Muscle layer of duodenum (tissue), 2 donors: ENCODE results near the gene ME3.
A peak's percentile ranks its signal among the peaks of the same experiment; 100 is the strongest.
"Not testable (repeated sequence)": the region's sequence is repeated elsewhere in the genome, so short reads cannot be mapped to it uniquely, and the experiment has no call there.

Source experiments
- H3K27ac ChIP-seq: one replicate; pipeline ENCODE4 v1.7.0; 2013; ENCODE audit warnings: mild to moderate bottlenecking, low read length
- H3K27me3 ChIP-seq: one replicate; pipeline ENCODE4 v1.7.0; 2013; ENCODE audit warnings: low read depth, mild to moderate bottlenecking, control low read depth, low read length
- H3K36me3 ChIP-seq, 2 donors: one replicate each; pipeline ENCODE4 v1.7.0; 2013; ENCODE audit warnings: low read length in 2 of 2, control low read depth in 1 of 2, mild to moderate bottlenecking in 1 of 2; ENCODE audit not compliant: insufficient read depth in 2 of 2, control insufficient read depth in 1 of 2
- H3K4me1 ChIP-seq, 2 donors: one replicate each; pipeline ENCODE4 v1.7.0; 2013; ENCODE audit warnings: low read length in 2 of 2, mild to moderate bottlenecking in 2 of 2, control low read depth in 1 of 2, moderate library complexity in 1 of 2; ENCODE audit not compliant: insufficient read depth in 2 of 2, control insufficient read depth in 1 of 2
- H3K4me3 ChIP-seq, 2 donors: one replicate each; pipeline ENCODE4 v1.7.0; 2013; ENCODE audit warnings: low read length in 2 of 2, low read depth in 1 of 2, mild to moderate bottlenecking in 1 of 2
- H3K9me3 ChIP-seq, 2 donors: one replicate each; pipeline ENCODE4 v1.7.0; 2013; ENCODE audit warnings: low read length in 2 of 2, control low read depth in 1 of 2, mild to moderate bottlenecking in 1 of 2; ENCODE audit not compliant: control insufficient read depth in 1 of 2
- donor health status: healthy.

Gene ME3

DNA sequence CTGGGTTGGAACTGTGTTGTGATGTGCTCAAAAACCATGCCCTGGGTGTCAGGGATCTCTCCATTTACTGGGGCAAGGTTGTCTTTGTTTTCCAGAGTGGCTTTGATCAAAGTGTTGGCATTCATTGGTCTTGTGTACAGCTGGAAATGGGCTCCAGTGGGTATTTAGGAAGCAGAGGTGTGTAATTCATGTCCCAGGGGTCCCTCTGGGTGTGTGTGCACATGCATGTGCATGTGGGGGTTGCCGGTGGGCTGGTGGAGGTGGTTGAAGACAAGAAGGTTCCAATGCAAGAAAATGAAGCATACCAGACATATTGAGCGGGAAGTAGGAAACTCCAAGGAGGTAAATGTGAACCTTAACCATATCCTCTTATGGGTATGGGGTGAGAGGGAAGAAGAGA is 121.7 kb downstream of the ME3 start:
- H3K9me3 ChIP-seq: no peaks in the 10 kb centered on the region
- H3K4me3 ChIP-seq: no peak overlapping the region
- H3K4me1 ChIP-seq: peaks cover 0 to 10% of the 10 kb centered on the region in 2 donors
- H3K27me3 ChIP-seq: no peaks in the 10 kb centered on the region
- H3K36me3 ChIP-seq: peaks cover 0 to 10% of the 10 kb centered on the region in 2 donors
- no peak overlapping the region for H3K27ac ChIP-seq

GRCh38 chr11:86548271-86548917 is 124.0 kb downstream of the ME3 start:
- Histone ChIP-seq H3K27me3 (no peaks in the 10 kb centered on the region), H3K4me3 (no peak overlapping the region), H3K9me3 (no peaks in the 10 kb centered on the region), H3K36me3 (peaks cover 0 to 3% of the 10 kb centered on the region in 2 donors), H3K27ac (peak overlapping the region; percentile 19), H3K4me1 (peaks cover 0 to 10% of the 10 kb centered on the region in 2 donors)

DNA sequence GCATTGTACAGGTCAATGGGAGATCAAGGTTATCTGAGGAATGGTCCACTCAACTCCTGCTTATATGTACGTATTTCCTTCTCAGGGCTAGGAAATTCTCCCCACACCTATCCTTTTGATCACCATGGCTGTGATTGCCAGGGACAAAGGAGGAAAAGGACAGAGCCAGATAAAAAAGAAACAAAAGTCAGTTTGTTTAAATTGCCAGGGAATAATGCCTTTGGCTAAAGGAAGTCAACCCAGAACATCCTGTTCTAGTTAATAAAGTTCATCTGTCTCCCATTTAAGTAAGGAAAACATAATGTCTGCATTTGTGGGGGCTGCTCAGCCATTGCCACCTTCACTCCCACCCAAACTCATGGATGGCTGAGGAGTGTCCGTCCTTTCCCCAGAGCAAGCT is 124.7 kb downstream of the ME3 start:
- H3K4me3 ChIP-seq: no peak overlapping the region
- H3K4me1 ChIP-seq: peaks cover 0 to 10% of the 10 kb centered on the region in 2 donors
- peak overlapping the region; percentile 19 for H3K27ac ChIP-seq
- H3K27me3 ChIP-seq: no peaks in the 10 kb centered on the region
- H3K9me3 ChIP-seq: no peaks in the 10 kb centered on the region
- H3K36me3 ChIP-seq: no peaks in the 10 kb centered on the region

- not testable (repeated sequence) for H3K27me3 ChIP-seq, H3K27ac ChIP-seq
These were observed 131.1 kb downstream of the ME3 start for GRCh38 chr11:86541299-86541698.

GRCh38 chr11:86538223-86538548 is 134.2 kb downstream of the ME3 start:
- no peaks in the 10 kb centered on the region for H3K36me3 ChIP-seq
- no peaks in the 10 kb centered on the region for H3K27me3 ChIP-seq
- no peak overlapping the region for H3K4me3 ChIP-seq
- H3K27ac ChIP-seq: no peak overlapping the region
- H3K9me3 ChIP-seq: no peaks in the 10 kb centered on the region
- no peaks in the 10 kb centered on the region for H3K4me1 ChIP-seq

More at GRCh38 chr11:86541299-86541698, 131.1 kb downstream of the ME3 start:
- H3K36me3 ChIP-seq, H3K4me1 ChIP-seq, H3K9me3 ChIP-seq, H3K4me3 ChIP-seq: not testable (repeated sequence)

- no peaks in the 10 kb centered on the region for H3K36me3 ChIP-seq
- no peak overlapping the region for H3K4me3 ChIP-seq
- no peaks in the 10 kb centered on the region for H3K4me1 ChIP-seq
- H3K9me3 ChIP-seq: no peaks in the 10 kb centered on the region
- no peaks in the 10 kb centered on the region for H3K27me3 ChIP-seq
- H3K27ac ChIP-seq: no peak overlapping the region
These were observed 134.7 kb downstream of the ME3 start for GRCh38 chr11:86537541-86538222.

DNA sequence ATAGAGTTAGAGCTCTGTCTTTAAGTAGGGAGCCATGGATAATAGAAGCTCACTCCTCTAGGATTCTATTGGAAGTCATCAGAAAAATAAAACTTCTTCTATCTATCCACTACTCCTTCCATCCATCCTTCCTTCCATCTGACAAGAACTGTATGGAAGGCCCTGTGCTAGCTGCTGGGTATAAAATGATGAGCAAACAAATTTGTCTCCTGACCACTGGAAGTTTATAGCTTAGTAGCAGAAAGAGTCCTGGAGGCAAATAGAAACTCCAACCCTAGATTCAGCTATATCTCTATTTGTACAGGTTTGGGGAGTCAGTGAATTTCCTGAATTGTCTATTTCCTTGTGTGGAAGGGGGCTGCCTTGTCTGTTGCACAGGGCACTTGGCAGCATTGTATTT is 136.6 kb downstream of the ME3 start:
- no peaks in the 10 kb centered on the region for H3K9me3 ChIP-seq
- H3K27ac ChIP-seq: no peak overlapping the region
- no peaks in the 10 kb centered on the region for H3K36me3 ChIP-seq
- no peaks in the 10 kb centered on the region for H3K27me3 ChIP-seq
- H3K4me1 ChIP-seq: no peaks in the 10 kb centered on the region
- H3K4me3 ChIP-seq: no peak overlapping the region

GRCh38 chr11:86524620-86525352 is 147.6 kb downstream of the ME3 start:
- no peaks in the 10 kb centered on the region for H3K36me3 ChIP-seq
- H3K4me1 ChIP-seq: peaks cover 5 to 21% of the 10 kb centered on the region in 2 donors
- no peaks in the 10 kb centered on the region for H3K27me3 ChIP-seq
- H3K4me3 ChIP-seq: no peak overlapping the region
- H3K27ac ChIP-seq: peak overlapping the region; percentile 21
- no peaks in the 10 kb centered on the region for H3K9me3 ChIP-seq

DNA sequence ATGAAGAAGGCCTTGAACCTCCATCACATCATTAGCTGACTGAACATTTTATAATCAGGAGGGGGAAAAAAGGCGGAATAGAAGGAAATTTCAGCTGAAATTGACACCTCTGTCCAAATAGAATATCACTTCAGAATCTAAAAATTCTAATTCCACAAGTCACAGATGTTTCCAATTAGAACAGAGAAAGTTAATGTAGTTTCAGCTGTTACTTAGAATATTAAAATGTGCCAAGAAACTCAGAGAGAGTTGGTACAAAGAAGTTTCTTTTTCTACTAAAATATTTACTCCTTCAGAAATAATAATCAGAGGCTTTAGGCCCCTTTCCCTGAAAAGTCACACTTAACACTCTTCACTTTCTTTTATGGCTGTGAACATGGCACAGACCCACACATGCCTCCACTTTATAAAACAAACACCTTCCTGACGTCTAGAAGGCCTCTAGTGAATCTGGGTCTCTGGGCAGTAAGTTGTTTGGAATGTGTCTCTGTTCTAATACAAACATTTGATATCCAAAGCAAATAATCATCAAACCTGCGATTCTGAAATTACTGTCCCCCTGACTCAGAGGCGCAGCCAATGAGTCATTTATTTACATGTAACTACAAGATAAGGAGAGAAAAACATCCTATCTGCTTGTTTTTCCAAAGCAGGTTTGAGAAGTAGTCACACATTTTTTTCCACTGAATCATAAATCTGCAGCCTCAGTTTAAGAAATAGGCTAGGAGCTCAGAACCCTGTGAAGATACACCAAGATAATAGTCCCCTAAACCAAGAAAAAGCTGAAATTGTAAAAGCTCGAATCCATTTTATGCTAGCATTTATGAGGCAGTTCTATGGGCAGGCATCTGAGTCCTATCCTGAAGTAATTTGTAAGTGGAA is 148.4 kb downstream of the ME3 start:
- peak overlapping the region; percentile 21 for H3K27ac ChIP-seq
- peaks cover 5 to 29% of the 10 kb centered on the region in 2 donors for H3K4me1 ChIP-seq
- no peak overlapping the region for H3K4me3 ChIP-seq
- H3K36me3 ChIP-seq: no peaks in the 10 kb centered on the region
- no peaks in the 10 kb centered on the region for H3K27me3 ChIP-seq
- no peaks in the 10 kb centered on the region for H3K9me3 ChIP-seq

- not testable (repeated sequence) for H3K36me3 ChIP-seq, H3K27me3 ChIP-seq, H3K9me3 ChIP-seq, H3K4me3 ChIP-seq, H3K27ac ChIP-seq
- H3K4me1 ChIP-seq: peaks cover 5 to 29% of the 10 kb centered on the region in 2 donors
These were observed 149.9 kb downstream of the ME3 start for GRCh38 chr11:86522512-86522911.
